Right hindlimb (tissue), 1 donor: ENCODE data around the gene PCBP2.
A peak's percentile ranks its signal among the peaks of the same experiment; 100 is the strongest.
"Not testable (repeated sequence)": the region's sequence is repeated elsewhere in the genome, so short reads cannot be mapped to it uniquely, and the experiment has no call there.

ENCODE experiments used
- DNase-seq: peaks from one replicate; pipeline ENCODE4 v3.0.0-alpha.2; 2018

Gene PCBP2

DNA sequence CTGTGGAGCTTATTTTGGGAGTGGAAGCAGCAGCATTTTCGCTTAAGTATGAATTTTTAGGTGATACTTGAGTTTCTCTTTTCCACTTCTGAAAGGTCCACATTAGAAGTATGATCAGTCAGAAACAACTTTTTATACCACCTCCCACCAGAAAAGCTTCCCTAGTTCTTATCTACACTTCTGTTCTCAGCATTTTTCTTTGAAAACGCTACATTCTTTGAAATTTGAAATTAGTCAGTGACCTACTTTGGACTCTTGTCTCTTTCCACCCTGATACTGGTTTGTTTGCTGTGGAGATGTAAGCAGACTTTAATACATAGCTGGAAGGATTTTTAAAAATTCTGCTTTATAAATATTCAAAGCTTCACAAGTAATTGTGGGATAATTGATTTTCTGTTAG lies 22.2 kb downstream of the PCBP2 start:
- no peak for DNase-seq

DNA sequence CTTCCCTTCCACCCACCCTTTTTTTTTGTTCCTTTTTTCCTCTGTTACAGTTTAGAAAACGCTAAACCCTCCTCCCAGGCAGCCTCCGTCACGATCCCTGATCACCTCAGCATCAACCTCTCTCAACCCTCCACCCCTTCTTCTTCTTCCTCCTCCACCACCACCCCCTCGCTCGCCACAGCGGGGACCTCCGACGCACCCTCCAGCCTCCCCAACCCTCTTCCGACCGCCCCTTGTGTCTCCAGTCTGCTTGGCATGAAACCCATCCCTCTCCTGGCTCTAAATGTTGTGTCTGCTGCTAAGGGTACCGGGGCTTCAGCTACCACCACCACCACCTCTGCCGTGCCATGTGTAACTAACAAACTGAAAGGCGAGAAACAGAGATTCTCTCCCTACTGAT lies 22.9 kb downstream of the PCBP2 start:
- no peak for DNase-seq

DNA sequence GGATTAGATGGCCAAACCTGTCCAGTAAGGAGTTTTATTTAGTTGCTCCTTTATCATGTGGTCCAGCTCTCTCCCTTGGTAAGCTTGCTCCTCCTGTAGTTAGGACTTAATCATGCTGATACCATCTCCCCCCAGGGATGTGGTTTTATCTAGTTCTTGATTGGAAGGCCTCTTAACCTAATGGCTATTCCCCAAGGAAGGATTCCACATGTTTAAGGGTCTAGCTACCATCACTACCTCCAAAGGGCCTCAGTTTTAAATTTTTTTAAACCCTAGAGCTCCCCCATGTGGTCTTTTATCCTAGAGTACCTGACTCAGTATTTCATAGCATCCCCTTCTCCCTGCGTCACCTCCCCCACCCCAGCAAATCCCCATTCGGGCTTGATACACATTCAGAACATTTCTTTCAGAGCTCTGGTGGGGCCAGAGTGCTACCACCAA lies 24.9 kb downstream of the PCBP2 start:
- DNase-seq: no peak

DNA sequence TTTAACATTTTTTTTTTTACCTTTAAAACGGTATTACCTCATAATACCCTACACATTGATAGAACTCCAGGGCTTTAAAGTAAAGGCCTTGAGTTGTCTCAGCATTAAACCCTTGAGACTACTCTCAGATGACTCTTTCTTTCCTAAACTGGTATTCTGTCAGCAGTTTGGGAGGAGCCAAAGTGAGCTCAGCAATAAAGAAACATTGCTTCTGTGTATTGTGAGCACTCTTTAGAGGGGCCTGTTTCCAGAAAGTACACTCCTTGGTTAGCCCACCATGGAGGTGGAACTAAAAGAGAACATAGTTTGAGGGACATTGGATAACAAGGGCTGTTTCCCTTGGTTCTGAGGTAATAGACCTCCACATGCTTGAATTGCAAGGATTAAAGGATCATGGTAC lies 27.0 kb downstream of the PCBP2 start:
- DNase-seq: no peak

DNA sequence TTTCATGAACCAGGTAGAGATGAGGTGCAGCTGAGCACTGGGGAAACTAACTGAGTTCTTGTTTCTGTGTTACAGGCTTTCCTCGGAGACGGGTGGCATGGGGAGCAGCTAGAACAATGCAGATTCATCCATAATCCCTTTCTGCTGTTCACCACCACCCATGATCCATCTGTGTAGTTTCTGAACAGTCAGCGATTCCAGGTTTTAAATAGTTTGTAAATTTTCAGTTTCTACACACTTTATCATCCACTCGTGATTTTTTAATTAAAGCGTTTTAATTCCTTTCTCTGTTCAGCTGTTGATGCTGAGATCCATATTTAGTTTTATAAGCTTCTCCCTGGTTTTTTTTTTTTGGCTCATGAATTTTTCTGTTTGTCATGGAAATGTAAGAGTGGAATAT lies 27.4 kb downstream of the PCBP2 start:
- no peak for DNase-seq

DNA sequence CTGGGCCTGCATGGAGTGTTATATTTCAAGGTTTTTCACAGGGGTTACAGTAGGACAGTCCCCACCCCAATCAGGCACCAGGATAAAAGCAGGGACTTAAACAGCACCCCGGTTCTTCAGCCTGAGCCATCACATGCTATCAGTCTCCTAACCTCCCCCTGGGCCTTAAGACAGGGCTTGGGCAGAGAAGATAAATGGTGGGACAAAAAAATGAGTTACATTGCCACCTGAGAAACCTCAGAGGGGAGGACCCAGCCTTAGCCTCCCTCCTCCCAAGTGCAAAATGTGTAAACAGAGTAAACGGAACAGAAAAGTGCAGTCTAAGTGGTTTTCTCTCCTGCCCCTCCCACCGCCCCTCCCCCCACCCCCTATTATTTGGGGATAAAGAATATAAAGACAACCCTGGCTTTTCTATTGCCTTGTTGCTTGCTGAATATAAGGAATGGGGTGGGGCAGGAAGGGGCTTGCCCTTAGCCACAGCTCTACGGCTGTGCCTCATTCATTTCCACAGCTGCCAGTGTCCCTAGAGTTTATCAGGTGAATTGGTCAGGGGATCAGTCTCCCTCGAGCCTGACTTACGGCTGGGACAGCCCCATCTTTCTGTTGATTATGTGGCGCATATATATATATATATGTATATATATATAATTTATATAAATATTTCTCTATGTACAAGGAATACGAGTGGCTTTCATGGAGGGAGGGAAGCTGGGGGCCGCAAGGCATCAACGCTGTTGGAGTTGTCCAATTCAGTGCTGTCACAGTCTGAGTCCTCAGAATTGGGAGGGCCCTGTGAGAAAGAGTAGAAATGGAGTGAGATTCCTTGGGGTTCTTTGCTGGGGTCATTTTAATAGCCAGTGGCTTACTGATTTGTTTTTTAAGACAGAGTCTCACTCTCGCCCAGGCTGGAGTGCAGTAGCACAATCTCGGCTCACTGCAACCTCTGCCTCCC lies 28.9 kb downstream of the PCBP2 start:
- no peak for DNase-seq

DNA sequence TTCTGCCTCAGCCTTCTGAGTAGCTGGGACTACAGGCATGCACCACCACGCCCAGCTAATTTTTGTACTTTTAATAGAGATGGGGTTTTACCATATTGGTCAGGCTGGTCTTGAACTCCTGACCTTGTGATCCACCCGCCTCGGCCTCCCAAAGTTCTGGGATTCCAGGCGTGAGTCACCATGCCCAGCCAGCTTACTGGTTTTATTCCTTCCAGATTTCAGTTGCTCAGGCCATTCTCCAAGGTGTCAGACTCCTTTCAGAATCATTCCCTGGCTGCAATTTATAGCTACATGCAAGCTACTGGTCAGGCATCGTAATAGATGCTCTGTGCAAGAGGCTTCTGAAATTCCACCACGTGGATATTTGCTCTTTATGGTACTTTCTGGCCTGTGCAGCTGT lies 29.6 kb downstream of the PCBP2 start:
- not testable (repeated sequence) for DNase-seq

DNA sequence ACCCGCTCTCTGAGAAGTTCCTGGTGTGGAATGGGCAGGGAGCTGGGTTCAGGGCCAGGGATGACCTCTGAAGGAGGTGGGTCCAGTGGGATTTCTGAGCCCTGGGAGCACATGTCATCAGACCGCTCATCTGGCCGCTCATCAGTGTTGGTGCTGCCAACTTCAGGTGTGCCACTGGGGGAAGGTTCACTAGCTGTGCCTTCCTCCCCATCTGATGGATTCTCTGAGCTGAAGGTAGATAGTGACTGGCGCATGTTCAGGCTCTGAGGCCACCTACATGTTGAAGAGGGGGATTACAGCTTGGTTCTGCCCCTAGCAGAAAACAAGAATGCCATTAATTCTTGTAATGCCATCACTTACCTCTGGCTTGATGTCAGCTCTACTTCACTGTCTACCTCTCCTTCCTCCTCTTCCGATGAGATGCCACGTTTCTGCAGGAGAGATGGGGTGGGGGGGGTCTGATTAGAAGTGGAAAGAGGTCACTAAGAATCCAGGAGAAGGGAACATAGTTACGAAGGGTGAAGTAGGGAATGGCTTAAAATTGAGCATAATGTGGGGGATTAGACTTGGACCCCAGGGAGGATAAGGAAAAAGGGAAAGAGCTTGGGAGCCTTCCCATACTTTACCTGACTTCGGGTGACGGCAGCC lies 30.2 kb downstream of the PCBP2 start:
- DNase-seq: no peak

DNA sequence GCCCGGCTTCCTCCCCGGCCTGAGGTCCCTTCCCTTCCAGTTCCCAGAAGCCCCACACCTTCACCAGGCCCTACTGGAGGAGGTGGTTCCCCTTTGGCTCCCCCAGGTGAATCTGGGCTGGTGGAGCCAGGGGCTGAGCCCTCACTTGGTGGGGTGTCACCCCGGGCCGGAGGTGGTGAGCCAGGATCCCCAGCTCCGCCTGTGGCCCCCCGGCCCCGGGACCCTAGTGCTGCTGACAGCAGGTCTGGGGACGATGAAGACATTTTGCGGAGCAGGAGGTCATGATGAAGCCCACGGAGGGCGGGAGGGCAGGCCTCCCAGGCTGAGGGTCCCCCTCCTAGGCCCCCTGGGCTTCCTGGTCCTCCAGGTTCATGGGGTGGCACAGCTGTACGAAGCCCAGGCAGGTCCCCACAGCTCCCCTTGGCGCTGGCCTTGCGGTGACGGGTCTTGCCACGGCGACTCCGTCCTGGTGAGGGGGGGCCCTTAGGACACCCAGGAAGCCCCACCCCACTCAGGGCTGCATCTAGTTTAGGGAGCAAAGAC lies 30.8 kb downstream of the PCBP2 start:
- no peak for DNase-seq

DNA sequence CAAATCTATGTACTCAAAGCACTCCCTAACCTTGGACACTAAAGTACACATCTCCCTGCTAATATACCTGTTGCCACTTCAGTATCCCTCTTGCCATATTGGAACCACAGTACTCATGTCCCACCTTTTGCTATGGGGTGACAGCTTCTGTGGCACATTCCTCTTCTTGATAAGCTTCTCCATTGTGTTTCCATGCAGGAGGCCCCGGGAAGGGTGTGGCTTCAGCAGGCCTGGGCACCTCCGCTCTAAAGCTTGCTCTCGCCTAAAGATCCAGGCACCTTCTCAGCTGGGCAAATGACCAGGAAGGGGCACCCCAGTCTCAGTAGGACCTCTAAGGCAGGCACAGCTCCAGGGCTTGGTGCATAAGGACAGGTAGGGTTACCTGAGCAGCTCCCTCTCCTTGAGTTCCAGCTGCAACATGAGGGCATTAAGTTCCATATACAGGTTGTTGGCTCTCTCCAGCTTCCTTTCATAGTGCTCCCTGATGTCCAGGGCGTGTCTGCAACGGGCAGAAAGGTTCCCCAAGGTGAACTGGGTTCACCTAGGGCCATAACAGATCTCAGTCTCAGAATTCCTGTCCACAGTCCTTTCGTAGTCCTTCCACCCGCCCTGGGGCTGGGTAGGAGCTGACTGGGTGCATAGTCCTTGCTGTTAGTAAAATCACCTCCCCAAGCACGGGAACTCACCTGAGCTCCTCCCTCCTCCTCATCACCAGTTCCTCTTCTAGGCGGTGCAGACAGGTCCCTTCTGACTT lies 31.5 kb downstream of the PCBP2 start:
- DNase-seq: no peak

DNA sequence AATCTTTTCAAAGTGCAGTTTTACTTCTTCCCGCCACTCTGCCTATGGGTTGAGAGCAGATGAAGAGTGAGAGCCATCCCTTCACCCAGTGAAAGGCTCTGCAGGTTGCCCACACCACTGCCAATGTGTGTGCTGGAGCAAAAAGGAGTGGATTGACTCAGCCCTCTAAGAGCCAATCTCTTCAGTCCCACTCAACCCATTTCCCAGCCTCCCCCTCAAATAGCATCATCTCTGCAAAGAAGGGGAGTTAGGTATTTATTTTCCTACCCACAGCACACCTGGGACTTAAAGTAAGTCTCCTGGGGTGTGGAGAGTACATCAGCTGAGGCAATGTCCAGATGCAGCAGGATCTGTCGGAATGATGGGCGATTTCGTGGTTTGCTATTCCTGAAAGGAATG lies 32.1 kb downstream of the PCBP2 start:
- no peak for DNase-seq

DNA sequence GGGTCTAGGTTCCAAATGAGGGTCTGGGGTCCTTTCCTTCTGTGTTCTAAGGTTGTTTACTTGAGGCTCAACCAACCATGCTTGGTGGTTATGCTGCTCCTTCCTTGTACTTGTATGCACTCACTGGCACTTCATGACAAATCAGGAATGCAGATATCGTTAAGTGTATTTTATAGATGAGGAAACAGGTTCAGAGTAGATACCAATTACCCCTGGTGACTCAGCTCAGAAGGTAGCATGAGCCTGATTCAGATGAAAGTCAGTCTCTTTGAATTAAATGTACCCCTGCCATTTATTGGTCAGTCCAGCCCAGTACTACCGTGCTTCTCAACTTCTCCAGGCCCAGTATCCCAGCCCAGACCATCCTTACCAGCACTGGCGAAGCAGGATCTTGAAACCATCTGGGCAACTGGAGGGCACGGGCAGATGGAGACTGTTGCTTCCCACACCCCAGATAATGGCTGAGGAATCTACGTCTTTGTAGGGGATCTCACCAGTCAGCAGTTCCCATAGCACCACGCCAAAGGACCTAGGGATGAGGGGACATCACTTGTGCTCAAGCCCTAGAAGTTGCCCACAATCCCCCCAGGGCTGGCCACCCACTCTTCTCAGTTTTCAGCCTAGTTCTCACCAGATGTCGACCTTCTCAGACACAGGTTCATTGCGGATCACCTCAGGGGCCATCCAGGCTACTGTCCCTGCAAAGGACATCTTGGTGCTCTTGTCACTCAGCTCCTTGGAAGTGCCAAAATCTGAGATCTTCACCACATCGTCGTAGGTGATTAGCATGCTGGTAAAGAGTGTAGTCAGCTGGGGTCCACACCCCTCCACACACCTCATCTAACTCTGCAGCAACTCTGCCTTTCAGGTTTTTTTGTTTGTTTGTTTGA lies 33.0 kb downstream of the PCBP2 start:
- DNase-seq: peak; percentile 14

DNA sequence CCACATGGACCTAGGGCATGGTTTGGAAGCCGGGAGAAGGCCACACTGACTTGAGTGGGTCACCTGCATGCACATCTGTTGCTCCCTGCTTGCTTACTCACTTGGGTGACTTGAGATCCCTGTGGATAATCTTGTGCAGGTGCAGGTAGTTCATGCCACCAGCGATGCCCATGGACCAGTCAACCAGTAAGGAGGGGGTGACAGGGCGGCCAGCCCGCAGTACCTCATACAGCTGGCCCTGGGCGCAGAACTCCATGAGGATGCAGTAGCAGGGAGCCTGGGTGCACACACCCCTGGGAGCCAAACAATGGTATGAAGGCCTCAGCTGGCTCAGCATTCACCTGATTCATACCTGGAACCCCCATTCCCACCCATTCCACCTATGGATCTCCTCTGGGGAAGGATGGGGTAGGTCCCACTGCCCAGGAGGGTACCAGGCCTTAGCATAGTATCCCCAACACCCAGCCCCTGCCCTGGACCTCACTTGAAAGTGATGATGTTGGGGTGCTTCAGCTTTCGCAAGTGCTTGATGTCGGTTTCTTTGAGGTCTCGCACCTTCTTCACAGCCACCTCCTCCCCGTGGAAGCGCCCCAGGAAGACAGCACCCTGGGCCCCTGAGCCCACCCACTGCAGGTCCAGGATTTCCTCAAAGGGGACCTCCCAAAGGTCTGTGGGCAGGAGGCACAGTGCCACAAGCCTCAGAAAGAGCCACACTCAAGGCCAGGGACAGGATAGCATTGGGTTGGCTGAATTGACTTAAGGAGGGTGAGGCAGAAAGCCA lies 34.2 kb downstream of the PCBP2 start:
- no peak for DNase-seq

DNA sequence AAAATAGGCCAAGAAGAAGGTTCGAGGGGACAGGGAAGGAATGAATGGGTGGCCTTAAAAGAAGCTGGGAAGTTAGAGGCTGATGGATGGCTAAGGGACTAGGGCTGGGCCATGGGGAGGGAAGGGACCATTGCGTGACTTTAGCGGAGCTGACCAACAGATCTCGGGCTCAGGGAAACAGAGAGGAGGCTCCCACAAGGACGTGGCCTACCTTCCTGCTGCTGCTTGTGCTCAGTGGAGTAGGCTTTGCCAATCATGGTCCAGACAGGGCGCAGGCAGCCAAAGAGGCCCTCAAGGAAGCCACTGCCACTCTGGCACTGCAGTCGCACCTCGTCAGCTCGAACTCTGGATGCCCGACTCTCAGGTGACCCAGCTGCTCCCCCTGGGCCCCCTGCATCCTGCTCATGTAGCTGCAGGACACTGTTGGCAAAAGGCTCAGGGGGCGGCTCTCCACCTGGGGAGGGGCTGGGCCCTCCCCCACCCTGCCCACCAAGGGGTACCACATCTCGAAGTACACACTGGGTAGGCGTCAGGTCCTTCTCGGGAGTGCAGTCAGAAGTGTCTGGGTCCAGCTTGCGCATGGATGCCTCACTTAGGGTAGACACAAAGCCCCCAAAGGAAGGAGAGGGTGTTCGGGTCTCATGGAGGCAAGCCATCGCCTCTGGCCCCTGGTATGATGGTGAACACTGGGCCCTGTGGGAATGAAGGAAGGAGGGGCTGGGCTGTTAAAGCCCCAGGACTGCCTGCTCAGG lies 35.0 kb downstream of the PCBP2 start:
- no peak for DNase-seq

DNA sequence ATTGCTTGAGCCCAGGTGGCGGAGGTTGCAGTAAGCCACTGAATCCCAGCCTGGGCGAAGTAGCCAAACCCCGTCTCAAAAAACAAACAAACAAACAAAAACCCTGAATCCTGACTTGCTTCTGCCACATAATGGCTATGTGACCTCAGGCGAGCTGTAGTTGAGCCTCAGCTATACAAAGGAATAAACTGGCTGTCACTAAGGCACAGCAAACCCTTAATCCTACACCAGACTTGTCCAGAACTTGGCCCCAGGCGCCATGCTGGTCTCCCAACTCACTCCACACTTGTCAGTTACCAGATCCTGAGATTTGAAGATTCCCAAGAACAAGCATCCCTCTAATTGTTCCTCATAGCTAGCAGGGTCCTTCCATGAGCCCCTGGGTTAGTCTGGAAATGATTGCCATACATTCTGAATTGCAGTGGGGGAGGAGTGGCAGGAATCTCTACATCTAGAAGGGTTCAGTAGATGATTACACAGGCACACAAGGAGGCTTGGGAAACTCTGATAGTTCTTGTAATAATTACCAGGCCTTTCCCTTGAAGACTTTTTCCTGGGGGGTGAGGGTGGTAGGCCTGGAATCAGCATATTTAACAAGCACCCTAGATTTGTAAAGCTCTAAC lies 37.5 kb downstream of the PCBP2 start:
- DNase-seq: no peak

DNA sequence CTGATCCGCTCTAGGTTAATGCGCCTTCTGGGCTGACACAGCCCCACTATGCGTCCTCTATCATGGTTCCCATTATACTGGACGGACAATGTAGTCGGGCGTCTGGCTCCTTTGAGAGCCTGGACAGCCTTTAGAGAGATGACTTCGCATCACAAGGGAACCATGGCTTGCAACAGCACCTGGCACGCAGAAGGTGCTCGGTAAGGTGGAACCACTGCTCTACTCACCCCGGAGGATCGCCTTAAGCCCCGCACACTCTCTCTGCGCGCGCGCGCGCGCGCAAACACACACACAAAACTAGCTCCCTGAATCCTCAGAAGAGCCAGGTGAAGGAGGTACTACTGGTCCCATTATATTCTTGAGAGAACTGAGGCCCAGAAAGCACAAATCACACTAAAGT lies 40.3 kb downstream of the PCBP2 start:
- no peak for DNase-seq

DNA sequence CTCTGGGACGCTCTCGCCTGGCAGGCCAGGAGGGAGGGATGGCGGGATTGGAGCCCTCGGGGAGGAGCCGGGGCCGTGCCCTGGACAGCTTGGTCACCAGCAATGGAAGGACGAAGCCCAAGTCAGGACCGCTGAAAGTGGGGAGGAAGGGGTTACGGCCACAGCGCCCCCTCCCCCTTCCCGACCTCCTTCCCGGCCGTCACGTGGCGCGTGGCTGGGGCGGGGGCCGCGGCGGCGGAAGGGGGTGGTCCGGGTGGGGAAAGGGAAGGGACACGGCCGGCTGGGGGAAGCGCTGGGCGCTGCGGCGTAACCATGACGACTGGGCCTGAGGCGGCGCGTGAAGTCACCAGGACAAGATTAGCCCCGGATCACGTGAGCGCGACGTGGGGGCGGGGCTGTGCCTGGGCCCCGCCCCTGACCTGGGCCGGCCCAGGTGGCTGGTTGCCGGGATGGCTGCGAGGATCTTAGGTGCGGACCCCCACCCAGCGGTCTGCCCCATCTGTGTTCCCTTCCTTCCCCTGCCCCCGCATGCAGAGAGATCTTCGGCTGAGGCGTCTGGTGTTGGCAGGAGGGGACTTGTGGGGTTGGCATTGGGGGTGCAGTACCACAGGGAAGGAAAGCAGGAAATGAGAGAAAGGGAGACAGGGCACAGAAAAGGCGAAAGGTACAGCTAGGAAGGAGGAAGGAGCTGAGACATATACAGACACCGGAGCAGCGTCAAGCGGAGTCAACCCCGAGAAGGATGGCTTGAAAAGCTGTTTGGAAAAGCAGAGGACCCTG lies 41.1 kb downstream of the PCBP2 start:
- peak; percentile 97 for DNase-seq

DNA sequence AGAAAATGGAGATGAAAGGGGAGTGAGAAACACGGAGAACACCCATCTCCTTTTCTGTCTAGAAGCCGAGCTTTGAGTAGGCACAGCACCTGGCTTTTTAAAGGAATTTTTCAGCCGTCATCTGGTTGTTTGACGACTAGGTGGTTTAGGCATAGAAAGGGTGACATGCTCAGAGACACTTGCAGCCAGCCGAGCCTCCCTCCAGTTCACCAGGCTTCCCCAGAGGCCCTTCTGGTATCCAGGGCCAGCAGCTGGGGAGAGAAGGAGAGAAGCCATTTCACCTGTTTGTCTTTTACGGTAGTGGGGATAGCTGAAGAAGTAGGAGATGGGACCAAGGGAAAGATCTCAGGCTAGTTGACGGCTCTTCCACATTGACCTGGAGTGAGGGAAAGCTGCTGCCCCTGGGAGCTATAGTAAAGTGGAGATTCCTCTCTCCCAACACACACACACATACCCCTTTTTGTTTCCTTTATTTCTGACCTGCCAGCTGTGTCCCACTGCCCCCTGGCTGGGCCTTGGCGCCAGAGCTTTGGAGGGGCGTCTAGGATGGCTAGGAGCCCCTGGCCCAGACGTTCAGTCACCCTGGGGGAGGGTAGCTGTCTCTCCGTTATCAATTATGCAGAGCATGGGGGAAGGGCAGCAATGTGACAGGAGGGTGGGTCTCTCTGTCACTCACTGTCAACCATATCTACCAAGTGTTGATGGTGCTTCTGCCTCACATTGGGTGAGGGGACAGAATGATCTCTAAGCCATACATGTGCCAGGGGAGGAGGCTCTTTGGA lies 41.9 kb downstream of the PCBP2 start:
- no peak for DNase-seq
